ENCODE data around the gene NSFL1C. TPM values are rescaled to one million over a fixed set of nuclear protein-coding genes. Genes with fewer than 3 reads are reported as not detected.

Gene NSFL1C
- total and polyA plus RNA-seq, 2 of the 4 experiments (the other 2 are of a cell fraction) = 33.0 to 40.3 TPM

GRCh38 chr20:1434571-1435336, 31.9 kb downstream of the NSFL1C start:
- no peak overlapping the region for H3K56ac ChIP-seq (ENCODE audit: extremely low read depth, insufficient read depth, low read length)
- no peak overlapping the region for H4K5ac ChIP-seq (ENCODE audit: low read depth, low read length)
- no CpG with 5 or more reads among the region's 2 CpGs for WGBS, 2 experiments (ENCODE audit: extremely low coverage in 2 of 2, insufficient read length in 1 of 2)
- no peaks in the 10 kb centered on the region for H3K36me3 ChIP-seq (ENCODE audit: control insufficient read depth, insufficient read depth, low read length)
- H3K4me3 ChIP-seq (ENCODE audit: insufficient read depth, low read depth, low read length) = no peak overlapping the region
- no peak overlapping the region for H3K9ac ChIP-seq (ENCODE audit: low read depth, low read length)
- no peak overlapping the region for H3K27ac ChIP-seq (ENCODE audit: insufficient read depth, low read length)
- H2AK9ac ChIP-seq (replicated peaks; ENCODE audit: low read depth, low read length, poor library complexity) = no peak overlapping the region
- no peaks in the 10 kb centered on the region for H3K79me1 ChIP-seq (ENCODE audit: low read depth in 1 of 2, low read length in 2 of 2)
- H2BK120ac ChIP-seq (ENCODE audit: low read depth, low read length) = peak overlapping the region; percentile 13; the same call in 1 of the 2 replicates
- 0 out of 2 replicates have a peak overlapping the region, but pooled peaks have one; percentile 23 for H3K14ac ChIP-seq (replicated peaks; ENCODE audit: low read depth, low read length)
- in situ Hi-C loops (cut with MboI; ENCODE audit: low sequenced_read_pairs) = no loop called here
- H4K20me1 ChIP-seq (ENCODE audit: insufficient read depth, low read length) = no peaks in the 10 kb centered on the region
- TF ChIP-seq CHD1 (IDR thresholded peaks at IDR 0.05; ENCODE audit: low read depth, low read length) = no peak
- no peak for TF ChIP-seq MAZ (IDR thresholded peaks at IDR 0.05; ENCODE audit: borderline replicate concordance, low read depth, low read length)
- no peak for TF ChIP-seq RFX5 (IDR thresholded peaks at IDR 0.05; ENCODE audit: low read depth, low read length)
- TF ChIP-seq MXI1 (IDR thresholded peaks at IDR 0.05; ENCODE audit: borderline replicate concordance, low read depth, low read length) = no peak
- no peak for TF ChIP-seq BHLHE40 (IDR thresholded peaks at IDR 0.05; ENCODE audit: low read depth, low read length)
- TF ChIP-seq, protein P1, sequence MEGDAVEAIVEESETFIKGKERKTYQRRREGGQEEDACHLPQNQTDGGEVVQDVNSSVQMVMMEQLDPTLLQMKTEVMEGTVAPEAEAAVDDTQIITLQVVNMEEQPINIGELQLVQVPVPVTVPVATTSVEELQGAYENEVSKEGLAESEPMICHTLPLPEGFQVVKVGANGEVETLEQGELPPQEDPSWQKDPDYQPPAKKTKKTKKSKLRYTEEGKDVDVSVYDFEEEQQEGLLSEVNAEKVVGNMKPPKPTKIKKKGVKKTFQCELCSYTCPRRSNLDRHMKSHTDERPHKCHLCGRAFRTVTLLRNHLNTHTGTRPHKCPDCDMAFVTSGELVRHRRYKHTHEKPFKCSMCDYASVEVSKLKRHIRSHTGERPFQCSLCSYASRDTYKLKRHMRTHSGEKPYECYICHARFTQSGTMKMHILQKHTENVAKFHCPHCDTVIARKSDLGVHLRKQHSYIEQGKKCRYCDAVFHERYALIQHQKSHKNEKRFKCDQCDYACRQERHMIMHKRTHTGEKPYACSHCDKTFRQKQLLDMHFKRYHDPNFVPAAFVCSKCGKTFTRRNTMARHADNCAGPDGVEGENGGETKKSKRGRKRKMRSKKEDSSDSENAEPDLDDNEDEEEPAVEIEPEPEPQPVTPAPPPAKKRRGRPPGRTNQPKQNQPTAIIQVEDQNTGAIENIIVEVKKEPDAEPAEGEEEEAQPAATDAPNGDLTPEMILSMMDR (conservative IDR thresholded peaks at IDR 0.05; ENCODE audit: low read depth, low read length) = no peak
- TF ChIP-seq CEBPB (IDR thresholded peaks at IDR 0.05; ENCODE audit: low read depth, low read length) = peak; percentile 54; the same call in 1 of the 2 replicates
- TF ChIP-seq, protein P2, sequence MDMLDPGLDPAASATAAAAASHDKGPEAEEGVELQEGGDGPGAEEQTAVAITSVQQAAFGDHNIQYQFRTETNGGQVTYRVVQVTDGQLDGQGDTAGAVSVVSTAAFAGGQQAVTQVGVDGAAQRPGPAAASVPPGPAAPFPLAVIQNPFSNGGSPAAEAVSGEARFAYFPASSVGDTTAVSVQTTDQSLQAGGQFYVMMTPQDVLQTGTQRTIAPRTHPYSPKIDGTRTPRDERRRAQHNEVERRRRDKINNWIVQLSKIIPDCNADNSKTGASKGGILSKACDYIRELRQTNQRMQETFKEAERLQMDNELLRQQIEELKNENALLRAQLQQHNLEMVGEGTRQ (IDR thresholded peaks at IDR 0.05; ENCODE audit: low read depth, low read length) = no peak
- TF ChIP-seq RCOR1 (IDR thresholded peaks at IDR 0.05; ENCODE audit: insufficient replicate concordance, low read length) = no peak
- peak; percentile 14; the same call in 1 of the 2 replicates for TF ChIP-seq SMC3 (IDR thresholded peaks at IDR 0.05; ENCODE audit: low read depth, low read length)
- no peak for TF ChIP-seq NFE2L2 (IDR thresholded peaks at IDR 0.05; ENCODE audit: low read depth, low read length)
- no peak for TF ChIP-seq FOS (IDR thresholded peaks at IDR 0.05; ENCODE audit: low read depth, low read length)
- TF ChIP-seq RAD21 (IDR thresholded peaks at IDR 0.05; ENCODE audit: low read length) = no peak
- peak overlapping the region; percentile 29 for H2BK5ac ChIP-seq (ENCODE audit: low read depth, low read length, poor library complexity, severe bottlenecking)
- peak overlapping the region; percentile 11; the same call in 1 of the 2 replicates for H3K18ac ChIP-seq (ENCODE audit: low read depth, low read length)
- dilution Hi-C loops (cut with HindIII; ENCODE audit: low sequenced_read_pairs, unreplicated experiment) = no loop called here
- H2AFZ ChIP-seq (replicated peaks; ENCODE audit: low read length, poor library complexity) = no peak overlapping the region
- H3K27me3 ChIP-seq (ENCODE audit: control insufficient read depth, insufficient read depth, low read length) = no peaks in the 10 kb centered on the region
- no peak overlapping the region for H4K8ac ChIP-seq (ENCODE audit: low read depth in 2 of 2, low read length in 2 of 2)
- H2BK15ac ChIP-seq (ENCODE audit: low read depth, low read length) = no peak overlapping the region; the same call in 2 of the 3 replicates
- no TSS peak for BruUV-seq (replicated peaks)
- no peak overlapping the region for H3K4me2 ChIP-seq (ENCODE audit: low read depth, low read length)
- intact Hi-C loops (cut with micrococcal nuclease) = loop anchor here (5.0 kb wide), 3 partner anchors 37 to 227 kb away; no protein-coding TSS in a partner anchor
- H4K91ac ChIP-seq (ENCODE audit: insufficient read depth, low read depth, low read length) = no peak overlapping the region
- ChIA-PET CTCF (interaction anchor here (0.6 to 1.5 kb wide), 2 partner anchors 122 to 192 kb away, joined by 3 to 5 read pairs; no protein-coding TSS in a partner anchor), POLR2A (ENCODE audit: unreplicated experiment) (interaction anchor here (0.6 kb wide), 1 partner anchor 41 kb away, joined by 6 read pairs; no protein-coding TSS in a partner anchor)
- H3K9me3 ChIP-seq (ENCODE audit: control insufficient read depth, insufficient read depth, low read length) = no peaks in the 10 kb centered on the region
- peak; percentile 92 for DNase-seq
- peak overlapping the region; percentile 7; the same call in 1 of the 2 replicates for H2BK20ac ChIP-seq (ENCODE audit: low read depth, low read length)
- H2AK5ac ChIP-seq (ENCODE audit: low read depth, low read length) = peak overlapping the region; percentile 81
- no peak overlapping the region for H3K23ac ChIP-seq (ENCODE audit: low read depth, low read length)
- peaks cover 4% of the 10 kb centered on the region; the same call in 1 of the 2 replicates for H3K9me1 ChIP-seq (ENCODE audit: insufficient read depth, low read length)
- H3K4ac ChIP-seq (ENCODE audit: low read depth, low read length) = peak overlapping the region; percentile 12; the same call in 1 of the 2 replicates
- peak; percentile 79 for ATAC-seq (ENCODE audit: low read depth)
- H3K4me1 ChIP-seq (ENCODE audit: control insufficient read depth, insufficient read depth, low read length) = peaks cover 2% of the 10 kb centered on the region
